Suppressor macrophage treated with lipopolysaccharide for 4 hours (primary cell): ENCODE results near the gene CCDC9.
"Not testable (repeated sequence)": the region's sequence is repeated elsewhere in the genome, so short reads cannot be mapped to it uniquely, and the experiment has no call there.

Experiments used
- DNase-seq: peaks from one replicate; pipeline ENCODE4 v3.0.0-alpha.2; 2020

Gene CCDC9

DNA sequence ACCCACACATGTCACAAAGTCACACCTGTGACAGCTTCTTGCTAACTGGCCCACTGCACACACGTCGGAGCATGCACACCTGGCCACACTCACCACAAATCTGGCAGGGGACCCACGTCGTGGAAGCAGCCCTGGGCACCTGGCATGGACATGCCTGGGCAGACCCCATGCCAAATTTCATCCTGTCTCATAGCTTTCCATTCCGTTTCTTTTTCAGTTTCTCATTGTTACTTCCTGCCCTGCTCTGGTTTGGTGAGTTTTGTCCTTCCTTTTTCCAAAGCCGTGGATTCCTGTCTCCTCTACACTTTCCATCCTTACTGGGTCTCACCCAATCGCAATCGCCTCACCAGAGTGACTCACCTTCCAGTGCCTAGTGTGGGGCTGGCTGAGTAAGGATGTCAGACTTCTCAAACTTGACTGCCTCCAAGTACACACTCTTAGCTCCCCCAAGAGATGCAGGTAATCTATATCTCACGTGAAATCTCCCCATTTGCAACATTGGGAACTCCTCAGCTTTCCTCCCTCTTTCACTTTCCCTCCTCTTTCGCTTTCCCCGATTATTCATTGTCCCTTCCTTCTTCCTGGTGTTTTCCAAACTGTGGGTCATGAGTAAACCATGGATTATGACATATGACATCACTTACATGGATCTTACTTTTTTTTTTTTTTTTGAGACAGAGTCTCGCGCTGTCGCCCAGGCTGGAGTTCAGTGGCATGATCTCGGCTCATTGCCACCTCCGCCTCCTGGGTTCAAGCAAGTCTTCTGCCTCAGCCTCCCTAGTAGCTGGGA is 23.7 kb upstream of the CCDC9 start:
- peak; percentile 88 for DNase-seq

DNA sequence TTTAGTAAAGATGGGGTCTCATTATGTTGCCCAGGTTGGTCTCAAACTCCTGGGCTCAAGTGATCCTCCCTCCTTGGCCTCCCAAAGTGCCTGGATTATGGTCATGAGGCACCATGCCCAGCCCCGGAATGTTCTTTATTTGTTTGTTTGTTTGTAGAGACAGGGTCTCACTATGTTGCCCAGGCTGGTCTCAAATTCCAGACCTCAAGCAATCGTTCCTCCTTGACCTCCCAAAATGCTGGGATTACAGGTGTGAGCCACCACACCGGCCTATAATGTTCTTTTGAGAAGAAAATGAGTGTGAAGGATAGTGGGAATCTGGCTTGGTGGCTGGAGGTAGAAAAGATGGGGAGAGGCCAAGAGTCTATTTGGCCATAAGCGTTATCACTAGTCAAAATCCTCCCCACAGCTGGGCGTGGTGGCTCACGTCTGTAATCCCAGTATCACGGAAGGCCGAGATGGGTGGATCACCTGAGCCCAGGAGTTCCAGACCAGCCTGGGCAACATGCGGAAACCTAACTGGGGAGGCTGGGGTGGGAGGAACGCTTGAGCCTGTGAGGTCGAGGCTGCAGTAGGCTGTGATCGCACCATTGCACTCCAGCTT is 20.2 kb upstream of the CCDC9 start:
- no peak for DNase-seq

DNA sequence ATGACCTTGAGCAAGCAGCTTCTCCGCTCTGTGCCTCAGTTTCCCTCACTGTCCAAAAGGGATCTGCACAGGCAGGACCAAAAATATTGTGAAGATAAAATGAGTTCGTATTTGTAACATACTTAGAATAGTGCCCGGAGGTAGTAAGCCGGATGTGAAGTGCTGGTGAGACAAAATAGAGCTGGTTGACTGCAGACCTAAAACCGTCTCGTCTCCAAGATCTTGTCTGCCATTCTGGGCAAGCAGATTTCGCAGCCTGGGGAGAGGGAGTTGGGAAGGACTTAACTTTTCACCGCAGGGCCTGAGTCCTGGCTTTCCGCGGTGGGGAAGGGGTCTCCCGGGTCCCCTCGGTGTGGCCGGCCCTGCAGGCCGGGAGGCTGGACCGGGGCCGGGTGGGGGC is 17.2 kb upstream of the CCDC9 start:
- no peak for DNase-seq

DNA sequence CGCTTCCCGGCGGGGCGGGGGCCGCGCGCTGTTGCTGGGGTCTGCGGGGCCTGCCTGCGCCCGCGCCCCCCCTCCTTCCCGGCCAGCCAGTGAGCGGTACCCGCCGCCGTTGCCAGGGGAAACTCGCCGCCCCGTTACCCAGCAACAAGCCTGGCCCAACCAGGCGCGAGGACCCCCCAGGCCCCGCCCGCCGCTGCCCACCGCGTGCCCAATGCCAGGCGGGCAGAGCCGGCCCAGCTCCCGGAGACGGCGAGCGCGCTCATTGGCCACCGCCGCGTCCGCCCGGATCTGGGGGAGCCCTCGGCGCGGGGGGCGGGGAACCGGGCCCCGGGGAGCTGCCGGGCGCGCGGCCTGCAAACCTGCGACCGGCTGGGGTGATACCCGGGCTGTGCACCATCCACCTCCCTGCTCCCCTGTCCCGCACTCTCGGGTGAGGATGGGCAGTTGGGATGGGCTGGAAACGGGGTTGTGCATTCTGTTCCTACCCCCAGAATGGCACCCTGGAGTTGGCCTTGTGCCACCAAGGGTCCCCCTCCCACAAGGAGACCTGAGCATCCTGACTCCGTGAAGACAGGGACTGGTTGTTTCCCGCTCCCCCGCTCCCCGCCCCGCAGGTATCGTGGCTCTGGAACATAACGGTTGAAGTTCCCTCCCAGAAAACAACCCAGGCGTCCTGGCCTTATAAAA is 16.6 kb upstream of the CCDC9 start:
- no peak for DNase-seq

DNA sequence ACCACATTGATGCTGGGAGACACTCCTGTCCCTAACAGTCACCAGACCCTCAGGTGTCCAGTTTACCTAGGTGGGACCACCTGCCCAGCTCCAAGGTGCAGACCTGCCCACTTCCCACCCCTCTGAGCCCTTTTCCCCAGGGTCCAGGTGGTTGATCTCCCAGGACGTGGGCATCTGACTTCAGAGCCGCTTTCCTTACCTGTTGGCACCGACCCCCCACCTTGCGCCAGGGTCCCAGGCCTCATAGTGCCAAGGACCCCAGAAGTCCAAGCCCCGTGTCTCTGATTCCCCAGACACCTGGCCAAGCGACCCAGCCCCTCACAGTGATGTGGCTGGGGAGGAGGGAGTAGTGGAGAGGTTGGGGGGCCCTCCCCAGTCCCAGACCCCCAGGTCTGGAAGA is 15.8 kb upstream of the CCDC9 start:
- DNase-seq: no peak

DNA sequence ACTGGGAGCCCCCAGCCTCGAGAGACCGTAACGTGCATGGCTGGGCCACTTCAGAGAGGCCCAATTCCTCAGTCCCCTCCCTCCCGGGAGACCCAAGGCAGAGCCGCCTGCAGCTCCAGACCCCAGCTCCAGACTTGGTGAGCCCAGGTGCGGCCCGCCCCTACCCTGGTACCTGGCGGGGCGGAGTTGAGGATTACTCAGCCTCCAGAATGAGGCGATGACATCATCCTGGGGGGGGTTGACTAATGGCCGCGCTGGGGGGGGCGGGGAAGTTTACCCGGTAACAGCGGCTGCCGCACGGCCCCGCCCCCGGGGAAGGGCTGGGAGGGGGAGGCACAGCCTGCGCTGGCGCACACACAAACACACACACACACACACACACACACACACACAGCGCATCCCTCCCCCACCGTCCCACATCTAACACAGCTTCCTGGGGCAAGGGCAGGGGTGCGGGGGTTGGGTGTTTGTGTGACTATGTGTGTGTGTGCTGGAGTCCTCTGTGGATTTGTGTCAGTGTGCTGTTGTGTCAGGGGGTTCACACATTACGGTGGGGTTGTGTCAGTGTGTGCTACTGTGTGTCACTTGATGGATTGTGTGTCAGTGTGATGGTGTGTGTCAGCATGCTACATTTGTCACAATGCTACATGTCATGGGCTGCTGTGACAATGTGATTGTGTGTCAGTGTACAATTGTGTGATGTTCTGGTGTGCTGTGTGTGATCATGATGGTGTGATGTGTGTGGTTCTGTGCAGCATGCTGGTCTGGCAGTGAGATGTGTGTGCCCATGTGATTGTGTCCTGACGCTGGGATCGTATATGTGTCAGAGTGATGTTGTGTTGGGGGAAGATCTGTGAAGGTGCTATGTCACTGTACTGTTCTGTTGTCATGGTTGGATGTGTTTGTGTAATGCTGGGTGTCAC is 15.1 kb upstream of the CCDC9 start:
- DNase-seq: peak; percentile 62

DNA sequence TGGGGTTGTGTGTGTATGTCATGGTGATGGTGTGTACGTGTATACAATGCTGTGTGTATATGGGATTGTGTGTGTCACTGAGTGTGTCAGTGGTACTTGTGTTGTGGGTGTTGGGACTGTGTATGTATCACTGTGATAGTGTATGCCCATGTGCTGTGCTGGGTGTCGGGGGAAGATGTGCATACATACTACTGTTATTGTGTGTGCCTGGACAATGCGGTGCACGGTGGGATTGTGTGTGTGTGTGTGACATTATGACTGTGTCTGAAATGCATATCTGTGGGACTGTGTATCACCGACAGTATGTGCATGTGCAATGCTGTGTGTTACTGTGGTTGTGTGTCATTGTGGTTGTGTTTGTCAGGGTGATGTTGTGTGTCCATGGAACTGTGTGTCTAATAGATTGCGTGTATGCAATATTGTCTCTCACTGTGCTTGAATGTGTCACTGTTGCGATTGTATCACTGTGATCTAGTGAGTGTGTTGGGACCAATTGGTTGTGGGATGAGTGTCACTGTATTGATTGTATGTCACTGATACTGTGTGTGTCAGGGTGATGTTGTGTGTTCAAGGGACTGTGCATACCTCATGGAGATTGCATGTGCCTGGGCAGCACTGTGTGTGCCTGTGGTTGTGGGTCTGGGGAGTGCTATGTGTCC is 14.3 kb upstream of the CCDC9 start:
- no peak for DNase-seq

DNA sequence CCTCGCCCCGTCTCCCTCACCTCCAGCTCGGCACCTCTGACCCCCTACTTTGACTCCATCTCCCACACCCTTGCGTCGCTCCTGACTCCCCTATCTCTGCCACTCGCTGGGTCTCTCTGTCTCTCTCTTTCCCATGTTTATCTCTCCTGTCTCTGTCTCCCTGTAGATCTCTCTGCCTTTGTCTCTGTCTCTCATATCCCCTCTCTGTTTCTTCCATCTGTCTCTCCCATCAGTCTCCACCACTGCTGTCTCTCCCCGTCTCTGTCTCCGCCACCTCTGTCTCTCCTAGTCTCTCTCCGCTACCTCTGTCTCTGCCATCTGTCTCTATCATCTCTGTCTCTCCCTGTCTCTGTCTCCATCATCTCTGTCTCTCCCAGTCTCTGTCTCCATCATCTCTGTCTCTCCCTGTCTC is 13.0 kb upstream of the CCDC9 start:
- DNase-seq: no peak

DNA sequence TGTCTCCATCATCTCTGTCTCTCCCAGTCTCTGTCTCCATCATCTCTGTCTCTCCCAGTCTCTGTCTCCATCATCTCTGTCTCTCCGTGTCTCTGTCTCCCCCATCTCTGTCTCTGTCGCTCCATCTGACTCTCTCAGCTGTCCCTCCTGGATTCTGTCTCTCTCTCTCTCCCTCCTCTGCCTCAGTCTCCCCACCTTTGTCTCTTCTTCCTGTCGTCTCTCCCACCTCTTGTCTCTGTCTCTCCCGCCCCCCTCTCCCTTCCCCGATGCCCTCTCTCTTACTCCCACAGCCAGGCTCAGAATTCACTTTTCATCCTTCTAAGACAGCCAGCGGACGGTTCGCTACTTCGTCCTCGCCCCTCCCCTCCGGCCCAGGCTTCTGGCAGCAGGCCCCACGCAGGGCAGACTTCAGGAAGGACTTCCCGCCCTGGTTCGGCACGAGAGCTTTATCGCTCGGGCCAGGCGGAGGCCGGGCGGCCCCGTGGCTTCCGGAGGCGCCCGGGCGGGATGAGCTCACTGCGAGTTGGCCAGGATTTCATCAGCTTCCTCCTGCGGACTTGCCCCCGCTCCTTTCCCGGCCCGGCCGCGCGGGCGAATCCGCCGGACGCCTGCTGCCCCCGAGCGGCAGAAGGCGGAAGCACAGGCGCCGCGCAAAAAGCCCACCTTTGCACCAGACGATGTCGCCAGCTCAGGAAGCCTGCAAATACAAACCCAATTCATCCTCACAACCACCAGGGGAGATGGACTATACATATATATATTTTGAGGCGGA is 12.4 kb upstream of the CCDC9 start:
- DNase-seq: peak; percentile 98

DNA sequence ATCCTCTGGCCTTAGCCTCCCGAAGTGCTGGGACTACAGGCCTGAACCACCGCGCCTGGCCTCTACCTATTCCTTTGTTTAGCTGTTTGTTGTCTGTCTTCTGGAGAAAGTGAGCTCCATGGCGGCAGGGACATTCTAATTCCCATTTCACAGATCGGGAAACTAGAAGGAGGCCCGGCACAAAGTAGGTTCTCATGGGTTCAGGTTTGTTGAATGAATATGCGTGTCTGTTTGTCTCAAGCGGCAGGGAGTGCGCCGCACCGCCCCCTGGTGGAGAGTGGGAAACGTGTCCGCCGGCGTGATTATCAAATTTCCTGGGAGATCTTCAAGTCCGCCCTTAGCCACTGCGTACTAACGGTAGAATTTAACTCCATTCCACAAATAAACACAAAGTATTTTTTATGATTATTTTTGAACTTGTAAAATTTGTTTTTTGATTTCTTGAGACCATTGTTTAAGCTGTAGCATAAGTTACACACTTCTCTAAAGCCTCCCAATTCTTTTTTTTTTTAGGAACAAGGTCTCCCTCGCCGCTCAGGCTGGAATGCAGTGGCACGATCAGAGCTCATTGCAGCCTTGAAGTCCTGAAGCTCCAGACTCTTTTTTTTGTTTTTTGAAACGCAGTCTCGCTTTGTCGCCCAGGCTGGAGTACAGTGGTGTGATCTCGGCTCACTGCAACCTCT is 8.9 kb upstream of the CCDC9 start:
- DNase-seq: peak; percentile 89

DNA sequence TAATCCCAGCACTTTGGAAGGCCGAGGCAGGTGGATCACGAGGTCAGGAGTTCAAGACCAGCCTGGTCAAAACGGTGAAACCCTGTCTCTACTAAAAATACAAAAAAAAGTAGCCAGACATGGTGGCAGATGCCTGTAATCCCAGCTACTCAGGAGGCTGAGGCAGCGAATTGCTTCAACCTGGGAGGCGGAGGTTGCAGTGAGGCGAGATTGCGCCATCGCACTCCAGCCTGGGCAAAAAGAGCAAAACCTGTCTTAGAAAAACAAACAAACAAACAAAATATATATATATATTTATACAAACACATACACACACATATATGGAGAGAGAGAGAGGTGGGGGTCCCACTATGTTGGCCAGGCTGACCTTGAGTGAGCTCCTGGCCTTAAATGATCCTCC is 3.3 kb upstream of the CCDC9 start:
- DNase-seq: not testable (repeated sequence)

DNA sequence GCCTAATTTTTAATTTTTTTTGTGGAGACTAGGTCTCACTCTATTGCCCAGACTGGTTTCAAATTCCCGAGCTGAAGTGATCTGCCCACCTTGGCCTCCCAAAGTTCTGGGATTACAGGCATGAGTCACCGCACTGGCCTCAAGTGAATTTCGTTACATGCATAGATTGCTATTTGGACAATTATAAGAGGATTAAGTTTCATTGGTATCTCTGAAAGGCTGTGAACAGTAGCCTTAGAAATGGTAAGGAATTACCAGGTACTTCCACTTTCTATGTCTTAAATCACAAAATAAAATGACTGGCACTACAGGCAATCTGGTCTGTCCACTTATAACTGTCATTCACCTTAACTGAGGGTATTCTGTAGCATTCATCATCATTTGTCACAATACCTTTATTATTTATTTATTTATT is 2.9 kb upstream of the CCDC9 start:
- no peak for DNase-seq

DNA sequence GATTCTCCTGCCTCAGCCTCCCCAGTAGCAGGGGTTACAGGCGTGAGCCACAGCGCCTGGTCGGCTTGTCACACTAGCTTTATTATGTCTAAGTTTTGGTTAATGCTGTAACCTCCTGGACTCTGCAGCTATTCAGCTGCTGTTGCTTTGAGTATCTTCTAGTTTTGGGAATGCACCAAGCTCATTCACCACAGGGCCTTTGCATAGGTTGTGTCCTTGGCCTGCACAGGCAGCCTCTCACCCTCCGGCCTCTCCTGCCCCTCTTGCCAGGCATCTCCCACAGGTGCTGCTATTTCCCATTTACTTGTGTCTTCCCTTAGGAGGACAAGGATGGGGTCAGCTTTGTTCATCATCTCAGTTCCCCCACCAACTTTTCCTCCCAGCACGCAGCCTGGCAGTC is 2.4 kb upstream of the CCDC9 start:
- DNase-seq: no peak

DNA sequence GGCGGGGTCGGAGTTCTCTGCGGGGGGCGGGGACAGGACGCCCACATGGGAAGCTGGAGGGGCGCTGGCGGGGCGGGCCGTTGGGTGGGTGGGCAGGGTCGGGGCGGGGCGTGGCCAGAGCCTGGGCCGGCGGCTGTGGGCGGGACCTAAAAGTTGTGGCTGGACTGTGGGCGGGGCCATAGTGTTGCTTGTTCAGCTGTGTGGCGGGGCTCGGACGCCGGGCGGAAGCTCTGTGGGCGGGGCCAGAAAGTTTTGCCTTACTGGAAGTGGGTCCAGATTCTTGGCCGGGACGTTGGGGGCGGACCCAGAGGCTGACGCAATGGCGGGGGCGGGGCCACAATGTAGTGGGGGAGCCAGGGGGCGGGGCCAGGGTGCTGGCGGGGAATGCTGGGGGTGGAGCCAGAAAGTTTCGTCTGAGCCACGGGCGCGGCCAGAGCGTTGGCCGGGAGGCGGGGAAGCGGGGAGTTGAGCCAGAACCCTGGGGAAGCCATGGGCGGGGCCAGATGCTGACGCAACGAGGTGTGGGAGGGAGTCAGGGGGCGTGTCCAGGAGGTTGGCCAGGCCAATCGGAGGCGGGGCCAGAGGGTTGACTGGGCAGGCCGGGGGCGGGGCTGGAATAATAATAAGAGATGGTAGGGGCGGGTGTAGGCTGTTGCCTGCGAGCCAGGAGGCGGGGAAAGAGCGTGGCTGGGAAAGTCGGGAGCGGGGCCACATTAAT is 527 bp downstream of the CCDC9 start:
- peak; percentile 100 for DNase-seq

DNA sequence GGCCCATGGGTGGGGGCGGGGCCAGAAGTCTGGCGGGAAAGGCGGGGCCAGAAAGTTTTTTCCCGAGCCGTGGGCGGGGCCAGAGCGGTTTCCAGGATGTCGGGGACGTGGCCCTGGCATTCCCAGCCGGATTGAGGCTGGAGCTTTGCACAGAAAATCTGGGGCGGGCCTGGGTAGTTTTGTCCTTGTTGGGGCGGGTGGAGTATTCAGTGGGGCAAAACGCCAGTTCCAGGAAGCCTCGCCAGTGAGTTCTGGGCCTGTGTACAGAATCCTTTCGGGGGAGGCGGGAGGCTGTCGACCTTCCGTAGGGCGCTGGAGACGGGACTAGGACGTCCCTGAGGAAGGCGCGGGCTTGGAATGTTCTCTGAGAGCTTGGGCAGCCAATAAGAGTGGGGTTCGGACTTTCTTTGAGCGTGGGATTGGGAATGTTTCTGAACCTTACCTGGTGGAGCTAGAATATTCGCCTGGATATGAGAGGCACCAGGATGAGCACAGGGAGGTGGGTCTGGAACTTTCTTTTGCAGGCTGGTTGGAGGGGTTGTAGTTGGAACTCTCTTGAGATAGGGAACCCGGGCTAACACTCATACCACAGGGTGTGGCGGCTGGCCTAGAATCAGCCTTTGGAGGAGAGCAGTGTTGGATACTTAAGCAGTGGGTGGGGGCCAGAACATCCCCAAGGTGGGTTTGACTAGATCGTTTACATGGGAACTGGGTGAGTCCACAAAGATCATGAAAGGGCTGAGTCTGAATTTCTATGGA is 1.3 kb downstream of the CCDC9 start:
- DNase-seq: no peak

DNA sequence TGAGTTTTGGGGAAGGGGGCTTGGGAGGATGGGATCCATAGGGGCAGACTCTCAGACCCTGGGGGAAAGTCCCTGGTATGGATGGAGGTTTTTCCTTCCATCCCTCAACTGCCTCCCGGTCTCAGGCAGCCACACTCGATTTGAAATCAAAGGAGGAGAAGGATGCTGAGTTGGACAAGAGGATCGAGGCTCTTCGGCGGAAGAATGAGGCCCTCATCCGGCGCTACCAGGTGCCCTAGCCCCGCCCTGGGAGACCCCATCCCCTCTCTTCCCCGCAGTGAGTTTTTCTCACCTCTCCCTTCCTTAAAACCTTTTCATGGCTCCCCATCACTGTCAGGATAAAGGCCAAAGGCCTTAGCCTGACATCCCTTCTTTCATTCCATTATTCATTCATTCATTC is 2.1 kb downstream of the CCDC9 start:
- no peak for DNase-seq

DNA sequence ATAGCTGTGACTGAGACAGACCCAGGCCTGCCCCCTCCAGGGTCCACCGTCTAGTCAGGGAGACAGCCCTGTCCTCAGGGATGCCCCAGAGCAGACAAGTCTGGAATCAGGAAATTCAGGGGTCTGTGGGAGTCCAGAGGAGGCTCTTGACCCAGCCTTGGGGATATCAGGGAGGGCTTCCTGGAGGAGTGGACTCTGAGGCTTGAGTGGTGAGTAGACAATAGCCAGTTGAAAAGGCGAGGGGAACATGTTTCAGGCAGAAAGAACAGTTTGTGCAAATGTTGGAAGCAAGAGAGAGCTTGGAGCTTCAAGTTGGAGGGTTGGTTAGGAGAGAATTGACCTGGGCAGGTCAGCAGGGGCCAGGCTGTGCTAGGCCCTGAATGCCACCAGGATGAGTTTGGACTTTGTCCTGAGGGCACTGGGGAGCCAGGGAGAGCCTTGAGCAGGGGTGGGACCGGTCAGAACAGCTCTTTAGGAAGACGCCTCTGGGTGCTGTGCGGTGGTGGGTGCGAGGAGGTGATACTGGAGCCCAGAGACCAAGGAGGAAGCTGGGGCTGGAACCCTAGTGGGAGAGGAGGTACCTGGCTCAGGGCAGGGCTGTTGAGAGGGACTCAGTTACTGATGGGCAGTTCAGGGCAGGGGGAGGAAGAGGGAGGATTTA is 2.7 kb downstream of the CCDC9 start:
- DNase-seq: no peak

DNA sequence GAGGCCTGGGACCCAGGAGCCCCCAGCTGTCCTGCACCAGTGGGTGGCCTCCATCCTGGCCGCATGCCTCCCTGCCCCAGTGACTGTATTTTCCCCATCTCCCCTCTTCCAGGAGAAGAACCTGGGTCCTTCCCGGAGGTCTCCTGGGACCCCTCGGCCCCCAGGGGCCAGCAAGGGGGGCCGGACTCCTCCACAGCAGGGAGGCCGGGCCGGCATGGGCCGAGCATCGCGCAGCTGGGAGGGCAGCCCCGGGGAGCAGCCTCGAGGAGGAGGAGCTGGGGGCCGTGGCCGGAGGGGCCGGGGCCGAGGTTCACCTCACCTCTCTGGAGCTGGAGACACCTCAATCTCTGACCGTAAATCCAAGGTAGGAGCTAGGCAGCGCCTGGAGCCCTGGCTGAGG is 4.2 kb downstream of the CCDC9 start:
- DNase-seq: no peak
